NCI-H2227 (cell line): ENCODE data around the gene DNAJC1.
"Not testable (repeated sequence)": the region's sequence is repeated elsewhere in the genome, so short reads cannot be mapped to it uniquely, and the experiment has no call there.

Source experiments
- DNase-seq: peaks from one replicate; lab custom pipeline; 2025; ENCODE audit not compliant: unreplicated experiment; lab: John Stamatoyannopoulos, UW

Gene DNAJC1

GRCh38 chr10:21830037-21830436 is 173.5 kb downstream of the DNAJC1 start:
- DNase-seq, result no peak

GRCh38 chr10:21827308-21827707 is 176.2 kb downstream of the DNAJC1 start:
- no peak for DNase-seq

GRCh38 chr10:21826725-21827124 is 176.8 kb downstream of the DNAJC1 start:
- no peak for DNase-seq

GRCh38 chr10:21825345-21825744 is 178.2 kb downstream of the DNAJC1 start:
- DNase-seq, result no peak

GRCh38 chr10:21824409-21824808 is 179.1 kb downstream of the DNAJC1 start:
- DNase-seq, result no peak

GRCh38 chr10:21823617-21824016 is 179.9 kb downstream of the DNAJC1 start:
- DNase-seq, result no peak

- not testable (repeated sequence) for DNase-seq
These were observed 181.3 kb downstream of the DNAJC1 start for GRCh38 chr10:21822273-21822672.

- no peak for DNase-seq
These were observed 182.6 kb downstream of the DNAJC1 start for GRCh38 chr10:21820952-21821351.

- not testable (repeated sequence) for DNase-seq
These were observed 185.1 kb downstream of the DNAJC1 start for GRCh38 chr10:21818416-21818815.

- no peak for DNase-seq
These were observed 188.7 kb downstream of the DNAJC1 start for GRCh38 chr10:21814866-21815265.

- DNase-seq, result no peak
These were observed 189.6 kb downstream of the DNAJC1 start for GRCh38 chr10:21813946-21814345.

- no peak for DNase-seq
These were observed 192.3 kb downstream of the DNAJC1 start for GRCh38 chr10:21811245-21811585.

GRCh38 chr10:21810582-21811244 is 192.8 kb downstream of the DNAJC1 start:
- no peak for DNase-seq

- no peak for DNase-seq
These were observed 195.0 kb downstream of the DNAJC1 start for GRCh38 chr10:21808550-21808949.

- no peak for DNase-seq
These were observed 196.3 kb downstream of the DNAJC1 start for GRCh38 chr10:21807180-21807579.

- no peak for DNase-seq
These were observed 200.2 kb downstream of the DNAJC1 start for GRCh38 chr10:21803374-21803773.

GRCh38 chr10:21801609-21802008 is 201.9 kb downstream of the DNAJC1 start:
- DNase-seq, result no peak

GRCh38 chr10:21797984-21798765 is 205.4 kb downstream of the DNAJC1 start:
- no peak for DNase-seq

- no peak for DNase-seq
These were observed 206.0 kb downstream of the DNAJC1 start for GRCh38 chr10:21797533-21797932.

- DNase-seq, result no peak
These were observed 212.3 kb downstream of the DNAJC1 start for GRCh38 chr10:21791276-21791675.

- DNase-seq, result no peak
These were observed 226.6 kb downstream of the DNAJC1 start for GRCh38 chr10:21776883-21777282.

GRCh38 chr10:21771219-21771618 is 232.3 kb downstream of the DNAJC1 start:
- DNase-seq, result no peak

GRCh38 chr10:21769041-21769440 is 234.5 kb downstream of the DNAJC1 start:
- no peak for DNase-seq
